ENCODE results near the gene ITPA.
"Not testable (repeated sequence)": the region's sequence is repeated elsewhere in the genome, so short reads cannot be mapped to it uniquely, and the experiment has no call there.

ITPA gene

DNA sequence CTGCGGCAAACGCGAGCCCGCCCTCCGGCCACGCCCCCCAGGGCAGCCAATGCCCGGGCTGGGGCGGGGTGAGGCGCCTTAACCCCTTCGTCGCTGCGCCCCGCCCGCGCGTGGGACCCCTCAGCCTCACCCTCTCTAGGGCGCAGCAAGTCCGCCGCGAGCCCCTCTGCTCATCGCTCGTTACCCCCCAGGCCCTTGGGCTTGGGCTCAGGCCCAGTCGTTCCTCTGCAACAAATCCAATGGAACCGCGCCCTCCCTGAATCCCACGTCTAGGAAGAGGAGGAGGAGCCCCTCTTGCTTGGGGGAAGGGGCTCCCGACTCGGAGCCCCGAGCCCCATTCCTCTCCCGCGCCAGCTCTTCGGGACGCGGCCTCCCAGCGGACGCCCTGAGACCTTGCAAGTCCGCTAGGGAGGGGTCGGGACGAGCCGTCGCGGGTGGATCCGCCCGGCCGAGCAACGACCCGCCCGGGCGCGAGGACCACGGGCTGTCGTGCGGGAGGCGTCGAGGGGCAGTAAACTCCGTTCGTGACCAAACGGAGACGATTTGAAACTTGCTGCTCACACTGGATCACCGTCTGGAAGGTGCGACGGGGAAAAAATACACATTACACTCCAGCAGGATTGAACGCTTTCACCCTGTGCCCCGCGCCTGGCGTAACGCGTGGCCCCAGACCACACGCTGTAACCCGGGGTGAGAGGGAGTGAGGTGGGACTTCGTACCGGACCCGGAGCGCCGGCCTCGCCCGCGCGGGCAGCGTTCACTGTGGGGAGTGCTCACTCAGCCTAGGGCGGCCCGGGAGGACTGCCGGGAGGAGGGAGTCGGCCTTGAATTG, 35.5 kb upstream of the ITPA start:
- Histone ChIP-seq H3K27ac (ENCODE audit: low read depth, low read length) (peak overlapping the region; percentile 50), H3K27me3 (ENCODE audit: control insufficient read depth in 1 of 2, insufficient read depth in 2 of 2, low read length in 2 of 2) (peaks cover 0 to 14% of the 10 kb centered on the region in 2 donors), H3K9me3 (ENCODE audit: control insufficient read depth in 1 of 2, low read length in 2 of 2) (no peaks in the 10 kb centered on the region)

DNA sequence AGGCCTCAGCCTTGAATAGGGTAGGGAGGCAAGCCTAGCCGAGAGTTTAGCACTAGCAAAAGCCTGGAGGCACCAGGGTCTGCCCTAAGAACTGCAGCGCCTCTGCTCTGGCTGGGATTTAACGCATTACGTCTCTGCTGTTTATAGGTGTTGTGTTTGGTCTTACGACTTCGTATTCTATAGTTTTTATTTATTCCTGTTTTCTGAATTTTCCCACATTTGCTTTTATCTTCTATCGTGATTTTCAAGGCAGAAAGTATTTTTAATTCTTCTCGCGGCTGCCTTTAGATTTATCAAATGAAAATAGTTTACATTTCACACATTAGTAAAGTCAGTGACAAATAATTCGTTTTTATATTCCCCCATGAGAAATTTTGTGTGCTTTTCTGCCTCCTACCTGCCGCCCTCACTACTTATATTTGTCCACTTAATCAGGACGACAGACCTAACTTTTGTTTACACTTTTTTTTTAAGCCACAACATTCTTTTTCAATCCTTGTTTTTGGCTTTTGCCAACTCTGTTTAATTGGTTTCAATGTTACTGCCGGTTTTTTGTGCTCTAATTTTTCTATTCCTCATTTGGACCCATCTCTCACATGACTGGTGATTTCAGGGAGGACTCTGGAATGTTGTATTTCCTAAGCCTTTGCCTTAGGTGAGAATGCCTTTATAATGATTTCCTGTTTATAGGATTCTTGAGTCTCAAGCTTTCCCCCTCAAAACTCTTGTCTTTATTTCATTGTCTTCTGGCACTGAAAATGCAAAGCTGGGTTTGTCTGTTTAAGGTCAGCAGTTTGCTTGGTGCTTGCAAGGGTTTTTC, 34.6 kb upstream of the ITPA start:
- H3K9ac ChIP-seq (ENCODE audit: low read depth in 1 of 2, low read length in 2 of 2), result peak overlapping the region; percentile 64 to 80
- H3K9me3 ChIP-seq (ENCODE audit: control insufficient read depth in 1 of 2, low read length in 2 of 2), result no peaks in the 10 kb centered on the region
- peak overlapping the region; percentile 10 for H3K27ac ChIP-seq (ENCODE audit: low read depth, low read length)
- peaks cover 0 to 14% of the 10 kb centered on the region in 2 donors for H3K27me3 ChIP-seq (ENCODE audit: control insufficient read depth in 1 of 2, insufficient read depth in 2 of 2, low read length in 2 of 2)
- no peaks in the 10 kb centered on the region for H3K36me3 ChIP-seq (ENCODE audit: control insufficient read depth in 1 of 2, insufficient read depth in 2 of 2, low read length in 2 of 2)
- H3K4me3 ChIP-seq (ENCODE audit: low read depth in 1 of 2, low read length in 2 of 2), result peak overlapping the region; percentile 87 to 94
- H3K4me1 ChIP-seq (ENCODE audit: control insufficient read depth in 1 of 2, insufficient read depth in 2 of 2, low read length in 2 of 2), result peaks cover 13 to 22% of the 10 kb centered on the region in 2 donors

More for the DNA sequence above, 35.5 kb upstream of the ITPA start:
- Histone ChIP-seq H3K9ac (ENCODE audit: low read depth in 1 of 2, low read length in 2 of 2) (peak overlapping the region; percentile 64 to 80), H3K4me1 (ENCODE audit: control insufficient read depth in 1 of 2, insufficient read depth in 2 of 2, low read length in 2 of 2) (peaks cover 17 to 26% of the 10 kb centered on the region in 2 donors), H3K36me3 (ENCODE audit: control insufficient read depth in 1 of 2, insufficient read depth in 2 of 2, low read length in 2 of 2) (no peaks in the 10 kb centered on the region), H3K4me3 (ENCODE audit: low read depth in 1 of 2, low read length in 2 of 2) (peak overlapping the region; percentile 87 to 94)

DNA sequence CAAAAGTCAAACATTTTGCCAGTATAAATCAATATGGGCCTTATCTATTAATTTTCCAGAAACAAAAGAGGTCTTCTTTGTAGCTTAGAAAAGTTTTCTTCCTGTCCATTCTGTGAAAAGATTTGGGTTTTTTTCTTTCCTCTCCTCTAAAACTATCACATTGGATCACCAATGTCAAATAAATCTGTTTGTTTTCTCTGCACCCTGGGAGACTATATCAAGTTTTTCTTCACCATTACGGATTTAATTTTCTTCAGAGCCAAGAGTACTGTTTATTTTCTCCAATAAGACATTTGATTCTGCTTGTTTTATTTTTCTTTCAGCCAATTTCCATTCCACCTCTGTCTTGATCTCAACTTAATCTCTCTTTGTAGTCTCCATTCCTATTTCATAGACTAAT, 34.0 kb upstream of the ITPA start:
- Histone ChIP-seq H3K27me3 (ENCODE audit: control insufficient read depth in 1 of 2, insufficient read depth in 2 of 2, low read length in 2 of 2) (peaks cover 0 to 14% of the 10 kb centered on the region in 2 donors), H3K4me3 (ENCODE audit: low read depth in 1 of 2, low read length in 2 of 2) (no peak overlapping the region), H3K4me1 (ENCODE audit: control insufficient read depth in 1 of 2, insufficient read depth in 2 of 2, low read length in 2 of 2) (peaks cover 13 to 22% of the 10 kb centered on the region in 2 donors), H3K9me3 (ENCODE audit: control insufficient read depth in 1 of 2, low read length in 2 of 2) (no peaks in the 10 kb centered on the region), H3K36me3 (ENCODE audit: control insufficient read depth in 1 of 2, insufficient read depth in 2 of 2, low read length in 2 of 2) (no peaks in the 10 kb centered on the region), H3K27ac (ENCODE audit: low read depth, low read length) (no peak overlapping the region), H3K9ac (ENCODE audit: low read depth in 1 of 2, low read length in 2 of 2) (no peak overlapping the region)

DNA sequence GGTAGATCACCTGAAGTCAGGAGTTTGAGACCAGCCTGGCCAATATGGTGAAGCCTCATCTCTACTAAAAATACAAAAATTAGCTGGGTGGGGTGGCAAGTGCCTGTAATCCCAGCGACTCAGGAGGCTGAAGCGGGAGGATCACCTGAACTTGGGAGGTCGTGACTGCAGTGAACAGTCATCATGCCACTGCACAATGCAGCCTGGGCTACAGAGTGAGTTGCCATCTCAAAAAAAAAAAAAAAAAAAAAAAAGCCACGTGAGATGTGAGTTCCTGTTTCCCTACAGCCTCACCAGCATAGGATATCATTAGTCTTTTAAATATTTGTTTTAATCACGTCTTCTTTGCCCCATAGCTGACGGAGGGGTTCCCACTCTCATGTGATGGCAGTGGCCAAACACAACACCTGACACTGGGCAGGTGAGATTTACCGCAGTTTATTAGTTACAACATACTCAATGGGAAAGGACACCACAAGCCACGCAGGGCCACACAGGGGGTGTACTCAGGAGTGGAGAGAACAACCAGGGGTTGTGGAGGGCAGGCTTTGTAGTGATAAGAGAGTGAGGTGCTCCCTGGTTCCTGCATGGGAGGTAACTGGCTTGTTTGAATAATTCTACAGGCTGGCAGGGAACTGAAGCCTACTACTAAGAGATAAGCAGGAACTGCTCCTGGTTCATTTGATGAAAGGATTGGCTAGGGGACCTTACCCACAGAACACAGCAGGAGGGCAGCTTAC, 31.4 kb upstream of the ITPA start:
- Histone ChIP-seq H3K27ac (ENCODE audit: low read depth, low read length) (no peak overlapping the region), H3K9me3 (ENCODE audit: control insufficient read depth in 1 of 2, low read length in 2 of 2) (no peaks in the 10 kb centered on the region), H3K4me1 (ENCODE audit: control insufficient read depth in 1 of 2, insufficient read depth in 2 of 2, low read length in 2 of 2) (peaks cover 13 to 19% of the 10 kb centered on the region in 2 donors), H3K36me3 (ENCODE audit: control insufficient read depth in 1 of 2, insufficient read depth in 2 of 2, low read length in 2 of 2) (no peaks in the 10 kb centered on the region), H3K4me3 (ENCODE audit: low read depth in 1 of 2, low read length in 2 of 2) (no peak overlapping the region), H3K9ac (ENCODE audit: low read depth in 1 of 2, low read length in 2 of 2) (no peak overlapping the region), H3K27me3 (ENCODE audit: control insufficient read depth in 1 of 2, insufficient read depth in 2 of 2, low read length in 2 of 2) (peaks cover 0 to 14% of the 10 kb centered on the region in 2 donors)

DNA sequence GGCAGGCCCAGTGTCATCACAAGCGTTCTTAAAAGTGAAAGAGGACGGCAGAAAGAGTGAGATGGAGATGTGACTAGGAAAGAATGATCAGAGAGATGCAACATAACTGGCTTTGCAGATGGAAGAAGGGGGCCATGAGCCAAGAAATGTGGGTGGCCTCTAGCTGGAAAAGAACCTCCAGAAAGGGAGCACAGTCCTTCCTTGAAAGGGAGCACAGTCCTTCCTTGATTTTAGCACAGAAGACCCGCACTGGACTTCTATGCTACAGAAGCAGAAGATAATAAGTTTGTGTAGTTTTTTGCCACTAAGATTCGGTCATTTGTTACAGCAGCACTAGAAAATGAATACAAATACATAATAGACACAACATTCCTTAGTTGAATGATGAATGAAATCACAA, 29.0 kb upstream of the ITPA start:
- no peaks in the 10 kb centered on the region for H3K36me3 ChIP-seq (ENCODE audit: control insufficient read depth in 1 of 2, insufficient read depth in 2 of 2, low read length in 2 of 2)

DNA sequence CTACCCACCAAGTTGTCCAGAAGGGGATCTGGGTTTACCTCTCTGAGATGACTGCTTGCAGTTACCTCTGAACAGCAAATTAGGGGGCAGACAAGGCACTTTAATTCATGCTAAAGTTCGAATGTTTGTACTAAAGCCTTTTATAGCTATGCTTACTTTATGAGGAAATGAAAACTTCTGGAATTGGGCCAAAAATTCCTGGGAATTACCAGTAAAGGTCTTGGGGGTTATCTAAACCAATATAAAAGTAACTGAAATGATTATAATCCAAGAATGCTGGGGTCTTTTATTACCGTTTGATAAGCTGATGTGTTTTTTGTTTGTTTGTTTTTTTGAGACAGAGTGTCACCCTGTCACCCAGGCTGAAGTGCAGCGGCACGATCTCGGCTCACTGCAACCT, 28.0 kb upstream of the ITPA start:
- no peaks in the 10 kb centered on the region for H3K27me3 ChIP-seq (ENCODE audit: control insufficient read depth in 1 of 2, insufficient read depth in 2 of 2, low read length in 2 of 2)
- no peak overlapping the region for H3K4me3 ChIP-seq (ENCODE audit: low read depth in 1 of 2, low read length in 2 of 2)
- H3K9ac ChIP-seq (ENCODE audit: low read depth in 1 of 2, low read length in 2 of 2), result no peak overlapping the region
- H3K36me3 ChIP-seq (ENCODE audit: control insufficient read depth in 1 of 2, insufficient read depth in 2 of 2, low read length in 2 of 2), result no peaks in the 10 kb centered on the region
- no peak overlapping the region for H3K27ac ChIP-seq (ENCODE audit: low read depth, low read length)
- H3K9me3 ChIP-seq (ENCODE audit: control insufficient read depth in 1 of 2, low read length in 2 of 2), result no peaks in the 10 kb centered on the region
- peaks cover 6 to 8% of the 10 kb centered on the region in 2 donors for H3K4me1 ChIP-seq (ENCODE audit: control insufficient read depth in 1 of 2, insufficient read depth in 2 of 2, low read length in 2 of 2)

More for the DNA sequence above, 29.0 kb upstream of the ITPA start:
- Histone ChIP-seq H3K4me3 (ENCODE audit: low read depth in 1 of 2, low read length in 2 of 2) (no peak overlapping the region), H3K4me1 (ENCODE audit: control insufficient read depth in 1 of 2, insufficient read depth in 2 of 2, low read length in 2 of 2) (peaks cover 6 to 8% of the 10 kb centered on the region in 2 donors), H3K27ac (ENCODE audit: low read depth, low read length) (no peak overlapping the region), H3K27me3 (ENCODE audit: control insufficient read depth in 1 of 2, insufficient read depth in 2 of 2, low read length in 2 of 2) (peaks cover 0 to 4% of the 10 kb centered on the region in 2 donors), H3K9me3 (ENCODE audit: control insufficient read depth in 1 of 2, low read length in 2 of 2) (no peaks in the 10 kb centered on the region), H3K9ac (ENCODE audit: low read depth in 1 of 2, low read length in 2 of 2) (no peak overlapping the region)

DNA sequence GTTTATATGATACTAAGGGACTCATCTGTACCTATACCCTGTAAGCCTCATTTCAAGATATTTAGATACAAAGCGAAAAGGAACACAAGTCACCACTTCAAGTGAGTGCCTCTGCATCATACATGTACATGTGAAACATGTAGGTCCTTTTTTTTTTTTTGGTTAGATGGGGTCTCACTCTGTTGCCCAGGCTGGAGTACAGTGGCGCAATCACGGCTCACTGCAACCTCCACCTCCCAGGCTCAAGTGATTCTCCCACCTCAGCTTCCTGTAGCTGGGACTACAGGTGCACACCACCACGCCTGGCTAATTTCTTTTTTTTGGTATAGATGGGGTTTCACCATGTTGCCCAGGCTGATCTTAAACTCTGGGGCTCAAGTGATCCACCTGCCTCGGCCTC, 26.9 kb upstream of the ITPA start:
- not testable (repeated sequence) for H3K4me1 ChIP-seq (ENCODE audit: control insufficient read depth in 1 of 2, insufficient read depth in 2 of 2, low read length in 2 of 2); H3K4me3 ChIP-seq (ENCODE audit: low read depth in 1 of 2, low read length in 2 of 2); H3K9me3 ChIP-seq (ENCODE audit: control insufficient read depth in 1 of 2, low read length in 2 of 2); H3K9ac ChIP-seq (ENCODE audit: low read depth in 1 of 2, low read length in 2 of 2); H3K27me3 ChIP-seq (ENCODE audit: control insufficient read depth in 1 of 2, insufficient read depth in 2 of 2, low read length in 2 of 2); H3K36me3 ChIP-seq (ENCODE audit: control insufficient read depth in 1 of 2, insufficient read depth in 2 of 2, low read length in 2 of 2); H3K27ac ChIP-seq (ENCODE audit: low read depth, low read length)

DNA sequence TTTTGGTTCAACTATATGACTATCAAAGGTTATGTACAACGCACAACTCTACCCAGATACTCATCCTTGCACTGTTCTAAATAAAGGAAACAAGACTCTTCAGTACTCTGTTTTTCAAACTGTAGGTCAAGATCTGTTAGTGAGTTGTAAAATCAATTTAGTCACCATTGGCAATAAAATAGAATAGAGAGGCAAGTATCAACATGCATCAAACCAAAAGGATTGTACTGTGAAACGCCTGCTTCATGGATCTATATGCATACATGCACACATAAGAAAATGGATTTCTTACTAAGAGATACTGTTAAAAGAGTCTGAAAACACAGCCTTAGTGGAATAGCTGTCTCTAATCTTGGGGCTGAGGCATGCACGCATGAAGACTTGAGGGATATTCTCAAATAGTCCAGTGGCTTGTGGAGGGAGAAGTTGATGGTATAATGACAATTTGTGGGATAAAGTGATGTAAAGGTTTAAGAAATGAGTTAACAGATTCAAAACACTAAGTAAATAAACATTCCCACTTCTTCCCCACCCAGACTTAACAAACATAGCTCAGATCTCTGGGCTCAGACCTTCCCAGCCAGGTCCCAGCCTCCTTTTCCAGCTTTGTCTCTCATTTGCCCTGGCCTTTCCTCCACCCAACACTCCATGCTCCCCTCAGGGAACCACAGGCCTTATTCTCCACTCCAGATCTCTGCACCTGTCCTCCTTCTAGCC, 25.2 kb upstream of the ITPA start:
- Histone ChIP-seq H3K4me3 (ENCODE audit: low read depth in 1 of 2, low read length in 2 of 2) (no peak overlapping the region), H3K27me3 (ENCODE audit: control insufficient read depth in 1 of 2, insufficient read depth in 2 of 2, low read length in 2 of 2) (no peaks in the 10 kb centered on the region), H3K9ac (ENCODE audit: low read depth in 1 of 2, low read length in 2 of 2) (no peak overlapping the region), H3K36me3 (ENCODE audit: control insufficient read depth in 1 of 2, insufficient read depth in 2 of 2, low read length in 2 of 2) (no peaks in the 10 kb centered on the region), H3K9me3 (ENCODE audit: control insufficient read depth in 1 of 2, low read length in 2 of 2) (no peaks in the 10 kb centered on the region), H3K4me1 (ENCODE audit: control insufficient read depth in 1 of 2, insufficient read depth in 2 of 2, low read length in 2 of 2) (peaks cover 3 to 6% of the 10 kb centered on the region in 2 donors), H3K27ac (ENCODE audit: low read depth, low read length) (no peak overlapping the region)

DNA sequence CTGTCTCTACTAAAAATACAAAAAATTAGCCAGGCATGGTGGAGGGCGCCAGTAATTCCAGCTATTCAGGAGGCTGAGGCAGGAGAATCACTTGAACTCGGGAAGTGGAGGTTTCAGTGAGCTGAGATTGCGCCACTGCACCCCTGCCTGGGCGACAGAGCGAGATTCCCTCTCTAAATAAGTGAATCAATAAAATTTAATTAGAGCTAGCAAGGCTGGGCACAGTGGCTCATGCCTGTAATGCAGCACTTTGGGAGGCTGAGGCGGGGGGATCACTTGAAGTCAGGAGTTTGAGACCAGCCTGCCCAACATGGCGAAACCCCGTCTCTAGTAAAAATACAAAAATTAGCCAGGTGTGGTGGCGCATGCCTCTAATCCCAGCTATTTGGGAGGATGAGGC, 21.4 kb upstream of the ITPA start:
- not testable (repeated sequence) for H3K4me1 ChIP-seq (ENCODE audit: control insufficient read depth in 1 of 2, insufficient read depth in 2 of 2, low read length in 2 of 2); H3K4me3 ChIP-seq (ENCODE audit: low read depth in 1 of 2, low read length in 2 of 2); H3K27ac ChIP-seq (ENCODE audit: low read depth, low read length); H3K9me3 ChIP-seq (ENCODE audit: control insufficient read depth in 1 of 2, low read length in 2 of 2); H3K9ac ChIP-seq (ENCODE audit: low read depth in 1 of 2, low read length in 2 of 2); H3K27me3 ChIP-seq (ENCODE audit: control insufficient read depth in 1 of 2, insufficient read depth in 2 of 2, low read length in 2 of 2)
- peaks cover 19 to 33% of the 10 kb centered on the region in 2 donors for H3K36me3 ChIP-seq (ENCODE audit: control insufficient read depth in 1 of 2, insufficient read depth in 2 of 2, low read length in 2 of 2)
